ENCODE results near the gene UBE2G2. TPM values are rescaled to one million over a fixed set of nuclear protein-coding genes. Genes with fewer than 3 reads are reported as not detected.

The UBE2G2 gene
- total RNA-seq, 1 experiment from 2014 or later: 121 TPM

- Histone ChIP-seq H2BK20ac (ENCODE audit: low read depth, low read length, poor library complexity, severe bottlenecking) (no peak overlapping the region), H2BK12ac (ENCODE audit: insufficient read length, low read depth, low read length) (no peak overlapping the region), H2AK5ac (ENCODE audit: insufficient read length, low read length) (no peak overlapping the region), H3K4ac (ENCODE audit: low read depth, low read length) (no peak overlapping the region), H4K91ac (ENCODE audit: insufficient read length, low read depth, low read length) (no peak overlapping the region), H3K23ac (ENCODE audit: insufficient read length, low read depth, low read length) (no peak overlapping the region), H4K5ac (ENCODE audit: insufficient read length, low read depth, low read length) (no peak overlapping the region), H3K56ac (ENCODE audit: insufficient read length, low read depth, low read length) (no peak overlapping the region), H4K20me1 (ENCODE audit: control insufficient read depth, insufficient read depth, insufficient read length) (no peaks in the 10 kb centered on the region), H3K79me2 (ENCODE audit: insufficient read depth, low read length) (no peaks in the 10 kb centered on the region), H2BK120ac (ENCODE audit: low read depth, low read length, poor library complexity, severe bottlenecking) (no peak overlapping the region), H3K9ac (ENCODE audit: extremely low read depth, insufficient read length, low read length) (no peak overlapping the region), H3T11ph (ENCODE audit: low read length) (no peak overlapping the region), H3K4me2 (ENCODE audit: insufficient read depth, insufficient read length, low read length) (no peak overlapping the region), H3K79me1 (ENCODE audit: insufficient read depth, low read depth, low read length, poor library complexity, severe bottlenecking) (no peaks in the 10 kb centered on the region), H3K18ac (ENCODE audit: insufficient read length, low read depth, low read length) (no peak overlapping the region), H3K4me1 (ENCODE audit: insufficient read depth, low read length) (no peaks in the 10 kb centered on the region), H3K14ac (ENCODE audit: insufficient read depth, low read length) (no peak overlapping the region), H2BK15ac (ENCODE audit: low read depth, low read length) (no peak overlapping the region), H2AFZ (ENCODE audit: low read length) (no peak overlapping the region), H2BK5ac (ENCODE audit: insufficient read length, low read length) (no peak overlapping the region), H3K23me2 (ENCODE audit: insufficient read length, low read depth, low read length, poor library complexity, severe bottlenecking) (no peaks in the 10 kb centered on the region), H3K27ac (ENCODE audit: insufficient read length, low read depth, low read length) (no peak overlapping the region), H3K27me3 (ENCODE audit: insufficient read depth, low read length) (no peaks in the 10 kb centered on the region), H4K8ac (replicated peaks; ENCODE audit: insufficient read length, low read depth, low read length) (no peak overlapping the region), H3K9me3 (ENCODE audit: control insufficient read depth, low read depth, low read length) (peaks cover 8% of the 10 kb centered on the region)
- peaks cover 27 to 32% of the 10 kb centered on the region in 2 experiments for H3K4me1 Mint-ChIP-seq
- H3K27me3 Mint-ChIP-seq (ENCODE audit: low read depth): peaks cover 8% of the 10 kb centered on the region
- no peak overlapping the region for H3K4me3 Mint-ChIP-seq
- H3K9me3 Mint-ChIP-seq: peaks cover 14 to 30% of the 10 kb centered on the region in 2 experiments
- no CpG with 5 or more reads among the region's 1 CpG for WGBS (ENCODE audit: extremely low coverage, insufficient read length, low lambda C conversion rate)
- H3K27ac Mint-ChIP-seq: no peak overlapping the region
- peak; percentile 30; the same call in 2 of the 3 replicates for TF ChIP-seq CTCF (conservative IDR thresholded peaks at IDR 0.05)
- DNase-seq: no peak
- H3K36me3 Mint-ChIP-seq (ENCODE audit: insufficient read depth in 1 of 3, low read depth in 3 of 3): peaks cover 4 to 10% (median 6%) of the 10 kb centered on the region in 3 experiments; a peak in 6 of 7 replicates
Observed at GRCh38 chr21:44742418-44743153, 59.0 kb downstream of the UBE2G2 start.

Measured in H9 (cell line).